ENCODE results near the gene SH2D2A.

The SH2D2A gene

GRCh38 chr1:156756355-156756754 lies 60.3 kb downstream of the SH2D2A start:
- H3K4me3 ChIP-seq (ENCODE audit: low read depth, low read length): no peak overlapping the region
- TF ChIP-seq POLR2A (IDR thresholded peaks at IDR 0.05; ENCODE audit: extremely low read depth, insufficient read length) (no peak), MAX (IDR thresholded peaks at IDR 0.05; ENCODE audit: low read depth, low read length) (no peak), CTCF (IDR thresholded peaks at IDR 0.05; ENCODE audit: low read depth, low read length) (no peak), MYC (IDR thresholded peaks at IDR 0.05; ENCODE audit: low read depth, low read length) (no peak)
- no peak for DNase-seq (ENCODE audit: low read depth)

Data from NB4 (cell line).